GM21786 (cell line): Measurements from ENCODE around the gene SLIT1.

Experiments
- ATAC-seq: cut with Tn5 transposase; IDR thresholded peaks from one replicate; pipeline ENCODE4 v1.9.1; 2021; ENCODE audit not compliant: unreplicated experiment

SLIT1 gene

DNA sequence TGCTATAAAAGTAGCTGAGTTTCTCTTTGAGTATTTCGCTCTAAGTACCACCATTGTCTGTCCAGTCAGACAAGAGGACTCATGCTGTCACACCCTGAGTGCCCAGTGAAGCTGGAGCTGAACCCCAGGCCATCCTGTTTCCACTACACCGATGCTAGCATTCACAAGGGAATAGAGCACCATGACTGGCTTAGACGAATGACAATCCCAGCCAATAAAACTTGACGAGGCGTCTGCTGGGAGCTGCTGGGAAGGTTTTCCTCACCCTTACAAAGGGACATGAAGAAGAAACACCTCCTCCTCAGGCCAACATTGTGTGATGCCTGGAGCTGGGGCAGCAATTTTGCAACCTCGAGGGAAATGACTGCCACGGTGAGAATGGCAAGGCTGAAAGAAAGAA lies 17.5 kb upstream of the SLIT1 start:
- ATAC-seq: no peak

DNA sequence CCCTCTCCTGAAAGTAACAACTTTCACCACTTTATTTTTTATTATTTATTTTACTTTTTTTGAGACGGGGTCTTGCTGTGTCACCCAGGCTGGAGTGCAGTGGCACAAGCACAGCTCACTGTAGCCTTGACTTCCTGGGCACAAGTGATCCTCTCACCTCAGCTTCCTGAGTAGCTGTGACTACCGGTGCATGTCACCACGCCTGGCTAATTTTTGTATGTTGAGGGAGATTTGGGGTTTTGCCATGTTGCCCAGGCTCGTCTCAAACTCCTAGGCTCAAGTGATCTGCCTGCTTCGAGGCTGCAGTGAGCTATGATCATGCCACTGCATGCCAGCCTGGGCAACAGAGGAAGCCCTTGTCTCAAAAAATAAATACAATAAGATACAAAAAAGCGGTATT lies 14.9 kb upstream of the SLIT1 start:
- peak; percentile 41 for ATAC-seq

DNA sequence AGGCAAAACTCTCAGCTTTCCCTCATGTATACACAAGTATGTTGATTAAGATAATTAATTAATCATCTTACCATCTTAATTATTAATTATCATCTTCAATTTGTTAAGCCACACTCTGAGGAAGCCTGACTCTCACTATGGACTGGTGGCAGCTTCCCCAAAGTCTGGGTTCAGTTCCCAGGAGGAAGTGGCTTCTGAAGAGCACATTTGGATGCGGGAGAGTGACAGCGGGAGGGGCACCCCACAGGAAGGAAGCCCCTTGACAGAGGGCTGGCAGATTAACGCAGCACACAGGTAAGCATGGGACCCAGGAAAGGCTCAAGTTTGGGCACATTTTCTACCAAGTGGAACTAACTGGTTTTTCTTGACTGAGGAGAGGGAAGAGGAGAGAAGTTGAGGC lies 13.4 kb upstream of the SLIT1 start:
- no peak for ATAC-seq

DNA sequence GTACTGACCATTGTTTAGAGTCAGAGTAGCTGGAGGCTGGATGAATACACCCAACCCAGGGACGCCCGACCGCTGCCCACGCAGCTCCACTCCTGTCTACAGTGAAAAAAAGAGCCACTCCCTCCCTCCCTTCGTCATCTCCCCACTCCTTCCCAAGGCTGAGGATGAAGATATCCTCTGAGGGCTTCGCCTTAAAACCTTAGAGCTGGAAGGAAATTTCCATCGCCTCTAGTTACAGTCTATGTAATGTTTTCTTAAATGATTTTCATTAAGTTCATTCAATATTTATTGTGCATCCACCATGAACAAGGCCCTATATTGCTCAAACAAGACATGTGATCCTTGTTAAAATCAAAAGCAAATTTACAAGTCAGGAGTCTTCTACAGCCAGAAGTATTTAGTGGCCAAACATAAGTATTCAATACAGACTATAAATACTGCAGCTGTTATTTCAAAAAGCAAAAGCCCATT lies 11.3 kb upstream of the SLIT1 start:
- no peak for ATAC-seq

- no peak for ATAC-seq
Observed at GRCh38 chr10:97196223-97197029, 10.7 kb upstream of the SLIT1 start.

- ATAC-seq: no peak
Observed at GRCh38 chr10:97195706-97196222, 10.0 kb upstream of the SLIT1 start.

- no peak for ATAC-seq
Observed at GRCh38 chr10:97192952-97193435, 7.2 kb upstream of the SLIT1 start.

GRCh38 chr10:97190450-97190849 lies 4.7 kb upstream of the SLIT1 start:
- no peak for ATAC-seq

- no peak for ATAC-seq
Observed at GRCh38 chr10:97188261-97188711, 2.5 kb upstream of the SLIT1 start.

GRCh38 chr10:97186911-97187310 lies 1.2 kb upstream of the SLIT1 start:
- ATAC-seq: no peak

DNA sequence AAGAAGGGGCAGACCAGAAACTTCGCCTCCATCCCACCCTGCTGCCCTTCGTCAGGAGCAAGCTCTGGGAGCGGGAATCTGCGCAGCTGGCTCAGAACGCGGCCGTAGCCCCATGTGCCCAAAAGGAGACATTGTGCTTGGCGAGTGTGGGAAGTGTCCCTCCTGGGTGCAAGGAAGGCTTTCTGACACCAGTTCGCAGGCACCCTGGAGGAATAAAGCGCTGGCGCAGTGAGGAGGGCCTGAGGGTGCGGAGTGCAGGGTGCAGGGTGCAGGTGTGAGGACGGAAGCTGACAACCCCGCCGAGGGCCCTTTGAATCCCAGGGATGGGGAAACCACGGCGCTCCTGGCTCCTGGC lies 811 bp downstream of the SLIT1 start:
- ATAC-seq: no peak

GRCh38 chr10:97183314-97183713 lies 2.4 kb downstream of the SLIT1 start:
- ATAC-seq: no peak

GRCh38 chr10:97182288-97182990 lies 3.3 kb downstream of the SLIT1 start:
- ATAC-seq: no peak

- ATAC-seq: no peak
Observed at GRCh38 chr10:97180986-97181385, 4.8 kb downstream of the SLIT1 start.

- ATAC-seq: no peak
Observed at GRCh38 chr10:97180363-97180755, 5.4 kb downstream of the SLIT1 start.

DNA sequence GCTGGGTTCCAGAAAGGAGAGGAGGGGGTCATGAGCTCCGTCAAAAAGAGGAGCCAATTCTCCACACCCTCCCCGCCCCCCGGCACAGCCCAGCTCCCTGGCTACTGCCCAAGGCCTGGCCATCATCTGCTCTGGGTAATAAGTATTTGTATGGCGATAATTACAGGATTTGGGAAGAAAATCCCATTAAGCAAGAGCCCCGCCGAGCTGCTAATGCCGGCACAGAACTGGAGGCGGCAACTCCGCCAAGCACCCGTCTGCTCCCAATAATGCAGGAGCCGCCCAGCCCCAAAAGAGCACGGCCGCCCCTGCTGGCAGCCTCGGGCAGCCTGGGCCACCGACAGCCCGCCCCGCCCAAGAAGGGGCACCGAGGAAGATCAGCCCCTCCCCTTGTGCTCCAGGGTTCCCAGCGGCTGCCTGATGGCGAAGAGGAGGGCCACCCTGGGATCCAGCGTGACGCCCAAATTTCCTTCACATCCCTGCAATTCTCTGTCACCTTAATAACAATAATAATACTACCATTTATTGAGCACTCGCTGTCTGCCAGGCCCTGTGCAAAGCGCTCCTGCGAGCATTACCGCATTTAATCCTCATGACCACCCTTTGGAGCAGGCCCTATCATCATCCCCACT lies 5.9 kb downstream of the SLIT1 start:
- ATAC-seq: no peak

GRCh38 chr10:97179311-97179710 lies 6.4 kb downstream of the SLIT1 start:
- no peak for ATAC-seq

- ATAC-seq: no peak
Observed at GRCh38 chr10:97178074-97178473, 7.7 kb downstream of the SLIT1 start.

DNA sequence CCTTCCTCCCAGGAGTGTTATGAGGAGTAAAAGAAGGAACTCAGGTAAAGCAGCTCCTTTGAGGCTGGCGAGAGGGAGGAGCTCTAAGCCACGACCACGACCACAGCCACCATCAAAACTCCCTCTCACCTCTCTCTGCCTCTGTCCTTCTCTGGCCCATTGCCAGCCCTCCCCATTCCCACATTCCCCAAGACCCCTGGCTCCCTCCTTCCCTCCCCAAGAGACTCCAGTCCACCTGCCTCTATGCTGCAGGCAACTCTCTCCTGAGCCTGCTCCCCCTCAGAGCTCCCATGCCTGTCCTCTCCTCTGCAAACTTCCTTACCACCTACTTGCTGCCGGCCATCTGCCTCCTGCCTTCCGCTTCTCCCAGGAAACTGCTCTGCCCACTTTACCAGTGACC lies 9.5 kb downstream of the SLIT1 start:
- ATAC-seq: no peak

DNA sequence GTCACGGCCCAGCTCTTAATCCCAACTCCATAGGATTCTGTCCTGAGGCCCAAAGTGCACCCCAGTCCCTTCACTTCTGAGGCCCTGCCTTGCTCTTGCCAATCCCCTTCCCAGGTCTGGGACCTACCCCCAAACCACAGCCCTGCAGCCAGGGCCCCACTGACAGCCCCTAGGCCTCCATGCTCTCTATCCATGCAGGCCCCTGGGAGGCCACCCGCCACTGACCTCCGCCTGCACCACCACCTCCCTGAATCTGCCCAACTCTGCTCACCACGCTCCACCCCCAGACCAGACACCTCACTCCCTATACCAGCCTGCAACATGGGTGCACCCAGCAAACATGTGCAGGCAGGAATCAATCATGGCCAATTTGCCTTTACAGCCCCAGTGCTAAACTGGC lies 10.2 kb downstream of the SLIT1 start:
- ATAC-seq: no peak

DNA sequence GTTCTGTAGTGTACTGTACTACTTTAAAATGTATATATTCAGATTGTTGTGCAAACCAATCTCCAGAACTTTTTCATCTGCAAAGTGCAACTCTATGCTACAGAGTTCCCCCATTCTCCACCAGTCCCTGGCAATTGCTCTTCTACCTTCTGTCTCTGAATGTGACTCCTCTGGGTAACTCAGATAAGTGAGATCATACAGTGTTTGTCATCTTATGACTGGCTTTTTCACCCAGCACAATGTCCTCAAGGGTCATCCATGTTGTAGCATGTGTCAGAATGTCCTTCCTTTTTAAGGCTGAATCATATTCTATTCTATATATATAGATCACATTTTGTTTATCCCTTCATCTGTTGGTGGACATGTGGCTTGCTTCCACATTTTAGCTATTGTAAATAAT lies 10.8 kb downstream of the SLIT1 start:
- ATAC-seq: no peak
